Measurements from ENCODE around the gene RNF186. TPM values are rescaled to one million over a fixed set of nuclear protein-coding genes. Genes with fewer than 3 reads are reported as not detected.

The RNF186 gene
- total RNA-seq, 1 donor from 2014 or later = not detected

- no peaks in the 10 kb centered on the region for H3K36me3 Mint-ChIP-seq (ENCODE audit: low read depth, unreplicated experiment)
- DNase-seq (ENCODE audit: low spot score) = no peak
- peak overlapping the region; percentile 21 for H3K4me3 Mint-ChIP-seq (ENCODE audit: unreplicated experiment)
- H3K27ac Mint-ChIP-seq (ENCODE audit: unreplicated experiment) = no peak overlapping the region
- H3K27me3 Mint-ChIP-seq (ENCODE audit: unreplicated experiment) = peaks cover 1% of the 10 kb centered on the region
- peaks cover 25% of the 10 kb centered on the region for H3K4me1 Mint-ChIP-seq (ENCODE audit: unreplicated experiment)
- no peak for TF ChIP-seq CTCF (IDR thresholded peaks at IDR 0.05; ENCODE audit: unreplicated experiment)
- H3K9me3 Mint-ChIP-seq (ENCODE audit: unreplicated experiment) = no peaks in the 10 kb centered on the region
Observed at GRCh38 chr1:19813643-19813960, 1.5 kb downstream of the RNF186 start.

GRCh38 chr1:19812875-19813642 lies 2.0 kb downstream of the RNF186 start:
- Mint-ChIP-seq H3K27me3 (ENCODE audit: unreplicated experiment) (peaks cover 1% of the 10 kb centered on the region), H3K4me1 (ENCODE audit: unreplicated experiment) (peaks cover 25% of the 10 kb centered on the region), H3K4me3 (ENCODE audit: unreplicated experiment) (no peak overlapping the region), H3K27ac (ENCODE audit: unreplicated experiment) (no peak overlapping the region), H3K9me3 (ENCODE audit: unreplicated experiment) (no peaks in the 10 kb centered on the region), H3K36me3 (ENCODE audit: low read depth, unreplicated experiment) (no peaks in the 10 kb centered on the region)
- TF ChIP-seq CTCF (IDR thresholded peaks at IDR 0.05; ENCODE audit: unreplicated experiment) = no peak
- DNase-seq (ENCODE audit: low spot score) = no peak

- Mint-ChIP-seq H3K36me3 (ENCODE audit: low read depth, unreplicated experiment) (no peaks in the 10 kb centered on the region), H3K27me3 (ENCODE audit: unreplicated experiment) (no peaks in the 10 kb centered on the region), H3K4me3 (ENCODE audit: unreplicated experiment) (no peak overlapping the region), H3K9me3 (ENCODE audit: unreplicated experiment) (no peaks in the 10 kb centered on the region), H3K27ac (ENCODE audit: unreplicated experiment) (no peak overlapping the region), H3K4me1 (ENCODE audit: unreplicated experiment) (peaks cover 19% of the 10 kb centered on the region)
- peak; percentile 59 for TF ChIP-seq CTCF (IDR thresholded peaks at IDR 0.05; ENCODE audit: unreplicated experiment)
- peak; percentile 27 for DNase-seq (ENCODE audit: low spot score)
Observed at GRCh38 chr1:19811206-19811851, 3.8 kb downstream of the RNF186 start.

- Mint-ChIP-seq H3K4me3 (ENCODE audit: unreplicated experiment) (no peak overlapping the region), H3K27ac (ENCODE audit: unreplicated experiment) (no peak overlapping the region), H3K36me3 (ENCODE audit: low read depth, unreplicated experiment) (no peaks in the 10 kb centered on the region), H3K9me3 (ENCODE audit: unreplicated experiment) (no peaks in the 10 kb centered on the region), H3K27me3 (ENCODE audit: unreplicated experiment) (no peaks in the 10 kb centered on the region), H3K4me1 (ENCODE audit: unreplicated experiment) (peaks cover 19% of the 10 kb centered on the region)
- no peak for TF ChIP-seq CTCF (IDR thresholded peaks at IDR 0.05; ENCODE audit: unreplicated experiment)
- DNase-seq (ENCODE audit: low spot score) = no peak
Observed at GRCh38 chr1:19809044-19809750, 5.9 kb downstream of the RNF186 start.

- no peaks in the 10 kb centered on the region for H3K27me3 Mint-ChIP-seq (ENCODE audit: unreplicated experiment)
- H3K36me3 Mint-ChIP-seq (ENCODE audit: low read depth, unreplicated experiment) = no peaks in the 10 kb centered on the region
- TF ChIP-seq CTCF (IDR thresholded peaks at IDR 0.05; ENCODE audit: unreplicated experiment) = no peak
- H3K9me3 Mint-ChIP-seq (ENCODE audit: unreplicated experiment) = no peaks in the 10 kb centered on the region
- H3K4me3 Mint-ChIP-seq (ENCODE audit: unreplicated experiment) = no peak overlapping the region
- no peak overlapping the region for H3K27ac Mint-ChIP-seq (ENCODE audit: unreplicated experiment)
- H3K4me1 Mint-ChIP-seq (ENCODE audit: unreplicated experiment) = peaks cover 16% of the 10 kb centered on the region
- DNase-seq (ENCODE audit: low spot score) = no peak
Observed at GRCh38 chr1:19808351-19808750, 6.7 kb downstream of the RNF186 start.

Data from endothelial cell (in vitro differentiated cells).